HUES6 (cell line): Measurements from ENCODE around the gene PDCD2.

ENCODE experiments used
- H3K27ac ChIP-seq: 2 replicates; pipeline ENCODE4 v1.7.0; 2013; ENCODE audit warnings: low read depth, mild to moderate bottlenecking, low read length, inconsistent platforms
- H3K27me3 ChIP-seq: 2 replicates; pipeline ENCODE4 v1.6.1; 2013; ENCODE audit warnings: low read length; ENCODE audit not compliant: control insufficient read depth, insufficient read depth
- H3K36me3 ChIP-seq: 2 replicates; pipeline ENCODE4 v1.6.1; 2013; ENCODE audit warnings: low read length; ENCODE audit not compliant: control insufficient read depth, insufficient read depth
- H3K4me1 ChIP-seq: 2 replicates; pipeline ENCODE4 v1.6.1; 2013; ENCODE audit warnings: low read length; ENCODE audit not compliant: control insufficient read depth, insufficient read depth
- H3K4me3 ChIP-seq: 2 replicates; pipeline ENCODE4 v1.5.1; 2013; ENCODE audit warnings: low read depth, low read length
- H3K9ac ChIP-seq: one replicate; pipeline ENCODE4 v1.6.1; 2013; ENCODE audit warnings: mild to moderate bottlenecking, low read length
- H3K9me3 ChIP-seq: 2 replicates; pipeline ENCODE4 v1.6.1; 2013; ENCODE audit warnings: low read depth, low read length; ENCODE audit not compliant: control insufficient read depth, insufficient read depth

PDCD2 gene

DNA sequence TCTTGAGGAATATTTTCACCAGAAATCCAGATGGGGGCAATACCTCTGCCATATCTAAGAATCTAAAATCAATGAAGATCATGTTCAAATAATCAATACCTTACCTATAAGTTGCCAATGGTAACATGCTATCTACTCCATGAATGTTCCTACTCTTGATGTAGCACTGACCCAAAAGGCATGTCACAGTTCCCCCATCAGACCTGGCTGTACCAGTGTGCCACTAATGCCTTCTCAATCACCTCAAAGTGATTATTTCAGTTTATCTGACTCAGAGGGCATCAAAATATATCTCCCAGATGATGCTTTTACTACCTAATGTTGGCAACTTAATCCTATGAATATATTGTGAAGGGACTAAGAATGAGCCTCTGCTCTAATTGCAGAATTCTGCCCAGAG, 5.5 kb downstream of the PDCD2 start:
- H3K36me3 ChIP-seq, result peaks cover 57% of the 10 kb centered on the region
- no peak overlapping the region for H3K4me3 ChIP-seq
- no peak overlapping the region for H3K27ac ChIP-seq
- no peaks in the 10 kb centered on the region for H3K27me3 ChIP-seq
- H3K9ac ChIP-seq, result no peak overlapping the region
- no peaks in the 10 kb centered on the region for H3K4me1 ChIP-seq
- no peaks in the 10 kb centered on the region for H3K9me3 ChIP-seq

DNA sequence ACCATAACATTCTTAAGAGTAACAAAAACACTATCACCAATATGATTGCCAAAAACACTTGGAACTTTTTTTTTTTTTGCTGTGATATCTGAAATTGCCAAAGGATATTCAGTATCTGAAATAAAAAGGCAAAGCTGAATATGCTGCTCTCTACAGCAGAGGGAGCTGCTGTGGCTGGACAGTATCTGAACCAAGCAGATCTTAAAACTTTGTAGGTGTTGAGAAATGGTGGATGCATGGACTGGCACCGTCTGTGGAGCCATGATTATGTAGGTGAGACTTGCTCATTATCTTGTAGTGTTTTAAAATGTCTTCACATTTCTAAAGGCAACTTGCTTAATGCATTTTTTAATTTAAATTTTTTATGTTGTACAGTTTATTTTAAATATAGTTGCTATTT, 9.2 kb downstream of the PDCD2 start:
- no peak overlapping the region for H3K4me3 ChIP-seq
- H3K9ac ChIP-seq, result no peak overlapping the region
- H3K36me3 ChIP-seq, result peaks cover 67% of the 10 kb centered on the region
- H3K9me3 ChIP-seq, result no peaks in the 10 kb centered on the region
- no peak overlapping the region for H3K27ac ChIP-seq
- H3K4me1 ChIP-seq, result no peaks in the 10 kb centered on the region
- H3K27me3 ChIP-seq, result no peaks in the 10 kb centered on the region

DNA sequence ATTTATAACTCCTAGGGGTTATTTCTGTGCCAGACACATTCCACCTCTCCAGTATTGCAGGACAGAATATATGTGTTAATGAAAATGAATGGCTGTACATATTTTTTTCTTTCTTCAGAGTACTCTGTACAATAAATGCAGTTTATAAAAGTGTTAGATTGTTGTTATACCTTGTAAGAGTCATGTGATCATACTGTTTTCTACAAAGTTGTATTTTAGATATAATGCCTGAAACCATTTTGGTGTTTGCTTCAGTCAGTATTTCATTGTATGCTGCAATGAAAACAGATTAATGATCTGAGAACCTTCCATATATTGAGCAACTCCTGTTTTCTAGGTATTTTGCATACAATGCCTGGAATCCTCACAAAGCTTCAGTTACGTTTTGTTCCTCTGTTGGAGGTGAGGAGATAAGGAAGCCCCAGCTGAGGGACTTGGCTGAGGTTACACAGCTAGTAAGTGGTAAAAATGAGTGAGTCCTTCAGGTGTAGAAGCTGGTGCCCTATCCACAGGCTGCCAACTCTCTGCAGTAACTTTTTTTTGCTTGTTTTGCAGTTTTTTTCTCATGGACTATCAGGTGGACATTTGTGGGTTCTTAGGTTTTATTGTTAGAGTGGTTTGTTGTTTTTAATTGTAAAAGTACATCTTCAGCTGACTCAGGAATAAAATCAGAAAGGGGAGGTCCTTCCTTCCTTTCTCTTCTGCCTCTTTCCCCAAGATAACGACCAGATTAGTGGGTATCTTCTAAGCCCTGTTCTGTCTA, 11.6 kb downstream of the PDCD2 start:
- Histone ChIP-seq H3K4me1 (no peaks in the 10 kb centered on the region), H3K9me3 (no peaks in the 10 kb centered on the region), H3K27me3 (no peaks in the 10 kb centered on the region), H3K4me3 (no peak overlapping the region), H3K36me3 (peaks cover 77% of the 10 kb centered on the region), H3K27ac (no peak overlapping the region), H3K9ac (no peak overlapping the region)

DNA sequence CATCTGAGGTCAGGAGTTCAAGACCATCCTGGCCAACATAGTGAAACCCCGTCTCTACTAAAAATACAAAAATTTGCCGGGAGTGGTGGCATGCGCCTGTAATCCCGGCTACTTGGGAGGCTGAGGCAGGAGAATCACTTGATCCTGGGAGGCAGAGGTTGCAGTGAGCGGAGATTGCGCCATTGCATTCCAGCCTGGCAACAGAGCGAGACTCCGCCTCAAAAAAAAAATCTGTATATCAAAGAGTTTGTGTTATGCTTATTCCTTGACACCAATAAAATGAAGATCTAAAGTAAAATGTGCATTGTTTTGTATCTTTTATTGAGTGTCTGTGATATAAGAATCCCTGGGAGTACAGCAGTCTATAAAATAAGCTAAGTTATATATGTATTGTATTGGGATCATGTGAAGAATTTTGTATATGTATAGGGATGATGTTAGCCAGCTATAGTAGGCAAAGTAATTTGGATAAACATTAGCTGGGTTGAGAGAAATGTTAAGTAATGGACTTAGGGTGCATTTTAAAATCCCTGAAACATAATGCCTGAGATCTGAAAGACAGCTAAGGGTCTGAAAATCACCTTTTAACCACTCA, 19.4 kb downstream of the PDCD2 start:
- H3K4me1 ChIP-seq, result no peaks in the 10 kb centered on the region
- no peak overlapping the region for H3K27ac ChIP-seq
- no peak overlapping the region for H3K4me3 ChIP-seq
- no peaks in the 10 kb centered on the region for H3K9me3 ChIP-seq
- H3K27me3 ChIP-seq, result no peaks in the 10 kb centered on the region
- peaks cover 79% of the 10 kb centered on the region for H3K36me3 ChIP-seq
- H3K9ac ChIP-seq, result no peak overlapping the region

DNA sequence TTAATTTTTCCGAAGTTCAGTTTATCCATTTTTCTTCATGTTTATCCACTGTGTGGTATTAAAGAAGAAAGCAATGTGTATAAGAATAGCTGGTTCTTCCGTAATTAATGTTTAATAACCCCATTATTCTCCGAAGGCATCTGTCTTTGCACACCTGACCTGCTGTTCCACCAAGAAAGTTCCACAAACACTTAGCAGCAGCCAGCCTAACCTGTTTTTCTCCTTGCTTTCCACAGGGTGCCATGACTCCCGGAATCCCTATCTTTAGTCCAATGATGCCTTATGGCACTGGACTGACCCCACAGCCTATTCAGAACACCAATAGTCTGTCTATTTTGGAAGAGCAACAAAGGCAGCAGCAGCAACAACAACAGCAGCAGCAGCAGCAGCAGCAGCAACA, 22.9 kb downstream of the PDCD2 start:
- H3K9me3 ChIP-seq, result no peaks in the 10 kb centered on the region
- H3K36me3 ChIP-seq, result peaks cover 71% of the 10 kb centered on the region
- H3K9ac ChIP-seq, result no peak overlapping the region
- H3K27ac ChIP-seq, result no peak overlapping the region
- no peak overlapping the region for H3K4me3 ChIP-seq
- H3K4me1 ChIP-seq, result no peaks in the 10 kb centered on the region
- no peaks in the 10 kb centered on the region for H3K27me3 ChIP-seq

DNA sequence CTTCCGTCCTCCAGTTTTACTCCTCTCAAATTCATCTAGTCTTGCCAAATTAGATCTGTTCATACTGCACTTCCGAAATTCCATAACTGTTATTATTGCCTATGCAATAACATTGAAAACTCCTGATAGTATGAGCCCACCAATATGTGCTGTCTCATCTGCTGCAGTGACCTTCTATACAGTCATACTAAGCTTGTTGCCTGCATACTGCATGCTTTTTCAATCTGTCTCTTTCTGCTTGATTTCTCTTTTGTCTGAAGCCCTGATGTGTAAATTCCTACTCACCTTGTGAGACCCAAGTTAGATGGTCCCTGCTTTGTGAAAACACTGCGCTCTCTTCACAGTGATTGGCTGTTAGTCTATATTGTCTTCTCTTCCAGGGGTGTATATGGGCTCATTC, 29.1 kb downstream of the PDCD2 start:
- Histone ChIP-seq H3K4me1 (peaks cover 16% of the 10 kb centered on the region), H3K9ac (peak overlapping the region; percentile 90), H3K27ac (no peak overlapping the region), H3K4me3 (peak overlapping the region; percentile 91), H3K27me3 (no peaks in the 10 kb centered on the region), H3K36me3 (peaks cover 22% of the 10 kb centered on the region), H3K9me3 (no peaks in the 10 kb centered on the region)

DNA sequence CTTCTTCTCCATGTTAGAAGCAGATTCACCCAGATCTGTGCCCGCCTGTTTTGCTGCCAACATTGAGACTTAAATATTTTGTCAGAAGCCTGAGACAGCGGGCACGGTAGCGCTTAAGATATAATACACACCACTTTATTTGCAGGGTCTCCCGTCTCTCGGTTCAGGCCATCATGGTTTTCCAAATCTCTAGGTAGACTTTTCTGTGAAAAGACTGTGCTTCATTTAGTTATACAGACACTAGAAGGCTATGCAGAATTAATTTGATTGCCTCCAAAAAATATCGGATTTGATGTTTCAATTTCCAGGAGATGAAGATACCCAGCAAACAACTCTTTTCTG, 29.7 kb downstream of the PDCD2 start:
- H3K27me3 ChIP-seq, result no peaks in the 10 kb centered on the region
- peak overlapping the region; percentile 66; the same call in 1 of the 2 replicates for H3K27ac ChIP-seq
- peak overlapping the region; percentile 90 for H3K9ac ChIP-seq
- peaks cover 24% of the 10 kb centered on the region for H3K36me3 ChIP-seq
- no peaks in the 10 kb centered on the region for H3K9me3 ChIP-seq
- peak overlapping the region; percentile 91 for H3K4me3 ChIP-seq
- peaks cover 16% of the 10 kb centered on the region for H3K4me1 ChIP-seq

DNA sequence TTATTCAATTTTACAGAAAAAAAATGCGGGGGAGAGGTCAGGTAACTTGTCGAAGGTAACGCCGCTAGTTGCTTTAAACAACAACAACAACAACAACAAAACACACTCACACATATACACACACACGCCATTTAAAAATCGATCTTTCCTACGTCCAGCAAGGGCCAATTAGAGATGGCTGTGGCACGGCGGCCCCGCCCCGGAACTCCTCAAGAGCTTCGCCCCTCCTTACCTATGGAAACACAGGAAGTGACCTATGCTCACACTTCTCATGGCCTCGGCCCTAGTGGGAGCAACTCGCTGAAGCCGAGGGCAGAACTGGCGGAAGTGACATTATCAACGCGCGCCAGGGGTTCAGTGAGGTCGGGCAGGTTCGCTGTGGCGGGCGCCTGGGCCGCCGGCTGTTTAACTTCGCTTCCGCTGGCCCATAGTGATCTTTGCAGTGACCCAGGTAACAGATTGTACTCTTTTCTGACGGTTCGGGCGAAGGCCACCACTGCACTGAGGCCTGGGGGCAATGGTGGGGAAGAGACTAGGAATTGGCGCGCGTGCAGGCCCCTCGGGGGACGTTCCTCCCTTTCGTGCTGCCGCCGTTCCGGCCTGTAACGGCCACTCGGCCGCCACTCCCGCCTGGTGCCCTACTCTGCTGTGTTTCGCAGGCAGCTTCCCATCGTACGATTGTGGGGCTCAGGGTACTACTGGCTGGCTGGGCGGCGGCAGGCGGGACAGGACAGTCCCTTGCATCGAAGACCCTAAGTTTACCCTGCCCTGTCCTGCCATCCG, 30.2 kb downstream of the PDCD2 start, which contains the start of gene TBP:
Gene TBP (plus strand): TSS at position 357 of the 783 bp plus-strand sequence. CDS start 2,661 bp downstream, outside the sequence.
- Histone ChIP-seq H3K4me3 (peak within 1 kb of the TSS; percentile 91), H3K9ac (peak within 1 kb of the TSS; percentile 90), H3K36me3 (peaks cover 28% of the 10 kb centered on the region), H3K4me1 (peaks cover 16% of the 10 kb centered on the region), H3K9me3 (no peaks in the 10 kb centered on the region), H3K27me3 (no peaks in the 10 kb centered on the region), H3K27ac (peak within 1 kb of the TSS; percentile 66; the same call in 1 of the 2 replicates)

DNA sequence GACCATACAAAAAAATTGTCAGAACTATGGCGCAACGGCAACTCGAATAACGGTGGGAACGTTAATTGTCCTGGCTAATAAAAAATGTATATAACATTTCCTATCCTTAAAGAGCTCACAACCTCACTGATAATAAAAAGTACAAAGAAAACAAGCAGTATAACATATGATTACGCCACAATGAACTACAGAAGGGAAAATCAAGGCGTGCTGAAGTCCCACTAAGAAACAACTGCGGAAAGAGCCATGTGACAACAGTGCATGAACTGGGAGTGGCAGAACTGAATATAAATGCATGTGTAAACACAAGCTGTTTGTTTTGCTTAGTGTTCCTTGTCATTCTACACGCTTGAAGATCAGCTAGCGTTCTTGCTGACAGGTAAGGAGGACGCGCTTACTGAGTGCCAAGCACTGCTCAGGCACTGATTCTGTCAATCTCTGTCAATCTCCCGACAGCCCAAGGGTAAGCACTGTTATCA, 30.9 kb downstream of the PDCD2 start:
- Histone ChIP-seq H3K36me3 (peaks cover 30% of the 10 kb centered on the region), H3K9me3 (no peaks in the 10 kb centered on the region), H3K27ac (no peak overlapping the region), H3K27me3 (no peaks in the 10 kb centered on the region), H3K9ac (no peak overlapping the region), H3K4me3 (peak overlapping the region; percentile 91), H3K4me1 (peaks cover 16% of the 10 kb centered on the region)

DNA sequence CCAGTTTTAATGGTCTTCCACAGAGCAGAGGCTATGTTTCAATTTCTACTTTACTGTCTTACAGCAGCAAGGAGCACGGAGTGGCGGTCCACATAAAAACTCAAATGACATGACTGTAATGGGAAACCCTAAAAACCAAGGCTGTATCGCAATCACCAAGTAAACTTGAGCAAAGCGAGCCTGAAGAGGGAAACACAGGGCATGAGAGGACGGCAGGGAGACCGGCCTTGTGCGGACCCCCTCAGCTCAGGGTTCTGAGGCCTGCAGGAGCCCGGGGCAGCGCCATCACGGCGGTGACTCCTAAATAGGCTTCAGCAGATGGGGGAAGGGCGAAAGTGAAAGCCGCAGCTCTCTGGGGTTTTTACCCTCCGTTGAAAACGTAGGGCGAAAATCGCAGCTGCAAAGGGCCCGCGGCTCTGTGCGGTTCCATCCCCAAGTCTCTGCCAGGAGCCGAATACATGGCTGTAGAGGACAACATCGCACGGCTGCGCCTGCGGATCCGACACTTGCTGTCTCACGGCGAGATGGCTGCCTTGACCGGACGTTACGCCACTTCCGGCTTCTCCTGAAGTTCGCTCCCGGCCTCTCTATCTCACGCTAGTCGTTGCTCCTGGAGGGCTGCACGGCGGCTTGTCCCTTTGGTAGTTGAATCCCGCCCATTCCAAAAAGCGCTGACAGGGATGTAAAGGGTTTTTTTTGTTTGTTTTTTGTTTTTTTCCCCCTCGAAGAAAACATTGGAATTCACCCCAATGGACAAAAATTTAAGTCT, 31.5 kb downstream of the PDCD2 start, which contains the start of gene PSMB1:
Gene PSMB1 (minus strand): TSS at position 543 of the 769 bp plus-strand sequence. CDS start 65 bp downstream, at position 478.
- Histone ChIP-seq H3K4me1 (peaks cover 16% of the 10 kb centered on the region), H3K9ac (peak within 1 kb of the TSS; percentile 97), H3K27ac (peak within 1 kb of the TSS; percentile 91), H3K4me3 (peak within 1 kb of the TSS; percentile 91), H3K9me3 (no peaks in the 10 kb centered on the region), H3K27me3 (no peaks in the 10 kb centered on the region), H3K36me3 (peaks cover 31% of the 10 kb centered on the region)
